Type B pancreatic cell (in vitro differentiated cells): ENCODE data around the gene ZBTB7B. TPM values are rescaled to one million over a fixed set of nuclear protein-coding genes. Genes with fewer than 3 reads are reported as not detected.

Source experiments
- DNase-seq: peaks from one replicate; pipeline ENCODE4 v3.0.0; 2021; ENCODE audit warnings: mixed read lengths; ENCODE audit not compliant: unreplicated experiment; ENCODE audit errors: extremely low spot score
- H3K27ac Mint-ChIP-seq: 2 replicates; pipeline ENCODE4 v1.8.0; 2021; ENCODE audit warnings: mild to moderate bottlenecking, mixed read lengths
- H3K27me3 Mint-ChIP-seq: 2 replicates; pipeline ENCODE4 v1.8.0; 2021; ENCODE audit warnings: mixed read lengths
- H3K36me3 Mint-ChIP-seq: 2 replicates; pipeline ENCODE4 v1.8.0; 2021; ENCODE audit warnings: mixed read lengths
- H3K4me1 Mint-ChIP-seq: one replicate; pipeline ENCODE4 v1.8.0; 2021; ENCODE audit warnings: mixed read lengths; ENCODE audit not compliant: unreplicated experiment
- H3K4me3 Mint-ChIP-seq: 2 replicates; pipeline ENCODE4 v1.8.0; 2021; ENCODE audit warnings: mild to moderate bottlenecking, mixed read lengths
- H3K9me3 Mint-ChIP-seq: 2 replicates; pipeline ENCODE4 v1.8.0; 2021; ENCODE audit warnings: mixed read lengths
- total RNA-seq: library from RNA; stranded (reverse); gene quantifications from 2 replicates; pipeline ENCODE4 v1.2.1, GENCODE V29; 2021; ENCODE audit warnings: low replicate concordance
- TF ChIP-seq, protein P1 (sequence below): fragments of 200-600 bp; sonication (generic); conservative IDR thresholded peaks from 2 replicates; pipeline ENCODE4 v1.5.0; 2021; ENCODE audit warnings: antibody characterized with exemption, mild to moderate bottlenecking

Gene ZBTB7B
- total RNA-seq, 1 donor from 2014 or later: 38.1 TPM

DNA sequence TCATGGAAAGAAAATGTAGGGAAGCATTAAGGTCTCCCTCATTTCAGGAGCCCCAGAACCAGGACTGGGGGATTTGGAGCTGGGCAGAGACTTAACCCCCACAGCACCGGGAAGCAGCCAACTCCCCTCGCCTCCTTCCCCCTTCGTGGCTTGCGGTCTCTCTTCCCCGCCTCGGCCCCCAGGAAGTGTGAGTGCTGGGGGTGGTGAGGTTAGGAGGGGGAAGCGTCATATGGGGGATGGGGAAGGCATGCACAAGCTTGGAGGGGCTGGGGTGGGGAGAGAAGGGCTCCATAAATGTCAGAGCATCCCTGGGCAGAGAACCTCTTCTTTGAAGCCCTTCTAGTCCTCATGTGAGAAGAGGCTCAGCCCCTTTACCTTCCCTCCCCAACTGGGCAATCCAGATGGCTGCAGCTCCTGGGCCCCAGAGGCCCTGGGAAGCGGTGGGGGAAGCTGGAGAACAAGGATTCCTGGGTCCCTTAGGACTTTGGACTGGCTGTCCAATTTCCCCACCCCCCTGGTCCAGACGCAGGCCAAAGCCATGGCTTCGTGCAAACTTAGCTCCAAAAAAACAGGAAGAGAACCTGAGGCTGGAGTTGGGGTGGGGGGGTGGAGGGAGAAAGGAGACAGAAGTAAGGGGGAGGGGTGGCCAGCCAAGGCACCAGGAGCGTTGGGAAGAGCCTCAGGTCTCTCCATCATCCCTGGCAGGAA, 7.8 kb downstream of the ZBTB7B start:
- no peak for DNase-seq
- Mint-ChIP-seq H3K36me3 (no peaks in the 10 kb centered on the region), H3K27ac (peak overlapping the region; percentile 73), H3K4me1 (peaks cover 34% of the 10 kb centered on the region), H3K4me3 (no peak overlapping the region), H3K9me3 (no peaks in the 10 kb centered on the region), H3K27me3 (no peaks in the 10 kb centered on the region)
- TF ChIP-seq, protein P1, sequence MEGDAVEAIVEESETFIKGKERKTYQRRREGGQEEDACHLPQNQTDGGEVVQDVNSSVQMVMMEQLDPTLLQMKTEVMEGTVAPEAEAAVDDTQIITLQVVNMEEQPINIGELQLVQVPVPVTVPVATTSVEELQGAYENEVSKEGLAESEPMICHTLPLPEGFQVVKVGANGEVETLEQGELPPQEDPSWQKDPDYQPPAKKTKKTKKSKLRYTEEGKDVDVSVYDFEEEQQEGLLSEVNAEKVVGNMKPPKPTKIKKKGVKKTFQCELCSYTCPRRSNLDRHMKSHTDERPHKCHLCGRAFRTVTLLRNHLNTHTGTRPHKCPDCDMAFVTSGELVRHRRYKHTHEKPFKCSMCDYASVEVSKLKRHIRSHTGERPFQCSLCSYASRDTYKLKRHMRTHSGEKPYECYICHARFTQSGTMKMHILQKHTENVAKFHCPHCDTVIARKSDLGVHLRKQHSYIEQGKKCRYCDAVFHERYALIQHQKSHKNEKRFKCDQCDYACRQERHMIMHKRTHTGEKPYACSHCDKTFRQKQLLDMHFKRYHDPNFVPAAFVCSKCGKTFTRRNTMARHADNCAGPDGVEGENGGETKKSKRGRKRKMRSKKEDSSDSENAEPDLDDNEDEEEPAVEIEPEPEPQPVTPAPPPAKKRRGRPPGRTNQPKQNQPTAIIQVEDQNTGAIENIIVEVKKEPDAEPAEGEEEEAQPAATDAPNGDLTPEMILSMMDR: no peak

DNA sequence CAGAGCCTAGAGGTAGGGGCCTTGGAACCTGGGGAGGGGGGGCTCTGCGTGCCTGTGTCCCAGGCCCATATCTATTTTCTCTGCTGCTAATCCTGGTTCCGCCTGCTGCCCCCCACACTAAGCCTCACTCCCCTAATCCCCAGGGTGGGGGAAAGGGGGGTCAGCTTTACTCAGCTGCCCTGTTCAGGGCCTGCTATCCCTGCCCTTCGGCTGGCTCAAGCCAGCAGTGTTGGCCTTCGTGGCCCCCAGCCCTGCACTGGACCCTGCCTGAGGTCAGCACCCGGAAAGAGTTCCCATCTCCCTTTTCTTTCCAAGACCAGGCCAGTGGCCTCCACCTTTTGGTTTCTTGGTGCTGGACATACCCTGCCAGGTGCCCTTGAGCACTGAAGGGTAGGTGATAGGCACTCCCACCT, 8.4 kb downstream of the ZBTB7B start:
- no peak for DNase-seq
- TF ChIP-seq, protein P1: no peak
- no peak overlapping the region for H3K4me3 Mint-ChIP-seq
- H3K27ac Mint-ChIP-seq: no peak overlapping the region
- H3K9me3 Mint-ChIP-seq: no peaks in the 10 kb centered on the region
- no peaks in the 10 kb centered on the region for H3K27me3 Mint-ChIP-seq
- H3K36me3 Mint-ChIP-seq: no peaks in the 10 kb centered on the region
- H3K4me1 Mint-ChIP-seq: peaks cover 33% of the 10 kb centered on the region

DNA sequence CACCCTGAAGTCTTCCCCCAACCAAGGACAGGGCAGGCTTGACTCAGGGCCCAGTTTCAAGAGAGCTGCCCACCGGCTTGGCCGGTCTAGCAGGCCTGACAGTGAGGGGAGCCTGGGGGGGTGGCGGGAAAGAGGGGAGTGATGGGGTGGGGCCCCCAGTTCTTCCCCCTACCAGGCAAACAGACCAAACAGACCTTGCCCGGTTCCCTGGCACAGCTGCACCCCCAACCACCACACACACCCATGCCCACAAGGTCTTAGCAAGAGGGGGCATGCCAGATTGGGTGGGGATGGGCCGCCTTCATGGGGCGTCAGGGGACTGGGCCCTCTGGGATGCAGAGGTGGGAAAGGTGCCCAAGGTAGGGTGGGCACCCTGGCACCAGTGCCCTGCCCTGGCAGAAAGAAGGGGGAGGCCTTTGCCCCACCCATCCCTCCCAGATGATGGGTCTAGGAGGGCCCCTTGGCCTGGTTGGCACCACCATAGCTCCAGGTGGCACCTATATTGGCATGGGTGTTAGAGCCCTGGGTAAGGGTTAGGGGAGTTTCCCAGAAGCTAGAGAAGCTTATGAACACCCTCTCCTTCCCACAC, 8.9 kb downstream of the ZBTB7B start:
- peak overlapping the region; percentile 78 for H3K27ac Mint-ChIP-seq
- no peaks in the 10 kb centered on the region for H3K36me3 Mint-ChIP-seq
- H3K4me1 Mint-ChIP-seq: peaks cover 28% of the 10 kb centered on the region
- TF ChIP-seq, protein P1: no peak
- H3K4me3 Mint-ChIP-seq: no peak overlapping the region
- H3K9me3 Mint-ChIP-seq: no peaks in the 10 kb centered on the region
- H3K27me3 Mint-ChIP-seq: no peaks in the 10 kb centered on the region
- no peak for DNase-seq

DNA sequence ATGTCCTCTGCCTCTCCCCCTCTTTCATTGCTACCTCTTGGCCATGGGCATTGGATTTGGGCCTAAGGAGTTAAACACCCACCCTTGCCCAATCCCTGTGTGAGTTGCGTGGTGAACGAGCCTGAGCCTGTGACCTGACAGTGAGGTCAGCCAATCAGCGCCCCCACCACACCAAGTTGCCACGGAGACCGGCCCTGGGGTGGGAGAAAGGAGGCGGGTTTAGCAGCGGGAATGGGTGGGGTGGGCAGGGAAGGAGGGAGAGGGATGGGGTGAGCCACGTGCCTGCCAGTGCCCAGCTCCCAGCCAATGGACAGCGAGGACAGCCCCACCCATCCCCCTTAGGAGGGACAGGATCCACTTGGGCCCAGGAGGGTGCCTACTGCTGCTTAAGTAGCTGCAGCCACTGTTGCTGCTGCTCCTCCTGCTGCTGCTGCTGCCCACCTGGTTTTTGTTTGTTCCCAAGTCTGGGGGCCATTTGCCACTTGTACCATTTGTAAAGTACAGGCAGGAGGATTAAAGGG, 9.5 kb downstream of the ZBTB7B start:
- Mint-ChIP-seq H3K36me3 (no peaks in the 10 kb centered on the region), H3K27ac (peak overlapping the region; percentile 78)

DNA sequence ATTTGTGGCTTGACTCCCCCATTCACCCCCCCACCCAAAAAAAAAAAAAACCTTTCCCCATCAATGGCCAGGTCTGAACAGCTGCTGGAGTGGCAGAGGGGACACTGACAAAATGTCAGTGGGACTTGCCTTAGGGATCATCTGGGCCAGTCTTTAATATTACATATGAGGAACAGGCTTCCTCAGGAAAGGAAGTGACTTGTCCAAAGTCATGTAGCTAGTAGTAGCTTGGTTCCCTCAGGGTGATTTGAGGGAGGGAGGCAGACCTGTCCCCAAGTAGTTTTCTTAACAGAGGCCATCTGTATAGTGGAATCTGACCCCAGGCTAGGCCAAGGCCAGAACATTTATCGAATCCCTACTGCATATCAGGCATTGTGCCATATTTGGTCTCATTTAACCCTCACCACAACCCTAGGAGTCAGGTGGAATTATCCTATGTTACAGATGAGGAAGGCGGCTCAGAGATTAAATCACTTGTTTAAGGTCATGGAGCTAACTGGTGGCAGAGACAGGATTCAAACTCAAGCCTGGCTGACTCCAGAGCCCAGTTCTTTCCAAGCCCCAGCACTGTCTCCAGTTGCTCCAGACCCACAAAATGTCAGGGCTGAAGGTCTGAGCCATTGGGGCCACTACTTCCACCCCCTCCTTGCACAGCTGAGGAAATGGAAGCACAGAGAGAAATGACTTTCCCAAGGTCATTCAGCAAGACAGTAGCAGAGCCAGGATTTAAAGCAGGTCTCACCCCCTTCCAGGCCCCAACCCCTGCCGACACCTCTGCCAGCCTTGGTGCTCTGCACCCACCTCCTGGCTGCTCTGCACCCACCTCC, 10.4 kb downstream of the ZBTB7B start:
- Mint-ChIP-seq H3K27me3 (no peaks in the 10 kb centered on the region), H3K36me3 (no peaks in the 10 kb centered on the region), H3K9me3 (no peaks in the 10 kb centered on the region), H3K4me3 (no peak overlapping the region), H3K4me1 (peaks cover 24% of the 10 kb centered on the region), H3K27ac (peak overlapping the region; percentile 78)
- TF ChIP-seq, protein P1: no peak
- DNase-seq: no peak

More for the DNA sequence above, 9.5 kb downstream of the ZBTB7B start:
- DNase-seq: no peak
- peaks cover 24% of the 10 kb centered on the region for H3K4me1 Mint-ChIP-seq
- H3K9me3 Mint-ChIP-seq: no peaks in the 10 kb centered on the region
- no peaks in the 10 kb centered on the region for H3K27me3 Mint-ChIP-seq
- TF ChIP-seq, protein P1: no peak
- H3K4me3 Mint-ChIP-seq: no peak overlapping the region
